Activated T-helper 2 cell treated with anti-CD3 and anti-CD28 coated beads, Interferon-gamma antibody, Interleukin-2, Interleukin-4, amounts not matched to agents 10 μg/mL and 5 μg/mL and 100 μg/mL, durations not matched to agents 14 hours and 24 hours and 36 hours (primary cell): ENCODE data around the gene PPP1R3C. TPM values are rescaled to one million over a fixed set of nuclear protein-coding genes. Genes with fewer than 3 reads are reported as not detected.

Experiments
- DNase-seq: peaks from one replicate; pipeline ENCODE4 v3.0.0; 2021; ENCODE audit warnings: low spot score
- H3K27ac Mint-ChIP-seq: one replicate; pipeline ENCODE4 v1.8.0; 2021; ENCODE audit warnings: mixed read lengths
- H3K27me3 Mint-ChIP-seq: one replicate; pipeline ENCODE4 v1.8.0; 2021; ENCODE audit warnings: low read depth, mixed read lengths
- H3K36me3 Mint-ChIP-seq: one replicate; pipeline ENCODE4 v1.8.0; 2021; ENCODE audit warnings: low read depth, mixed read lengths
- H3K4me1 Mint-ChIP-seq: one replicate; pipeline ENCODE4 v1.8.0; 2021; ENCODE audit warnings: low read depth, mixed read lengths
- H3K4me3 Mint-ChIP-seq: one replicate; pipeline ENCODE4 v1.8.0; 2021; ENCODE audit warnings: low read depth, mild to moderate bottlenecking, moderate library complexity, mixed read lengths
- H3K9me3 Mint-ChIP-seq: one replicate; pipeline ENCODE4 v1.8.0; 2021; ENCODE audit warnings: mixed read lengths
- intact Hi-C: fragments of 100-400 bp; cut with micrococcal nuclease; formaldehyde crosslinking; loops from one replicate; pipeline ENCODE4 v1.15.1; 2023
- total RNA-seq: library from RNA; stranded (reverse); gene quantifications from 2 replicates; pipeline ENCODE4 v1.2.3, GENCODE V29; 2022

Gene PPP1R3C
- total RNA-seq, 1 donor from 2014 or later, result 0.21 TPM

- Mint-ChIP-seq H3K27ac (no peak overlapping the region), H3K4me1 (no peaks in the 10 kb centered on the region), H3K36me3 (no peaks in the 10 kb centered on the region), H3K9me3 (no peaks in the 10 kb centered on the region), H3K27me3 (peaks cover 27% of the 10 kb centered on the region), H3K4me3 (no peak overlapping the region)
- intact Hi-C loops, result no loop called here
- DNase-seq, result no peak
These were observed 8.2 kb downstream of the PPP1R3C start for GRCh38 chr10:91624633-91625032.

GRCh38 chr10:91622601-91623000, 10.3 kb downstream of the PPP1R3C start:
- H3K27me3 Mint-ChIP-seq, result peaks cover 21% of the 10 kb centered on the region
- H3K27ac Mint-ChIP-seq, result no peak overlapping the region
- DNase-seq, result no peak
- intact Hi-C loops, result no loop called here
- no peaks in the 10 kb centered on the region for H3K4me1 Mint-ChIP-seq
- H3K9me3 Mint-ChIP-seq, result no peaks in the 10 kb centered on the region
- no peaks in the 10 kb centered on the region for H3K36me3 Mint-ChIP-seq
- H3K4me3 Mint-ChIP-seq, result no peak overlapping the region

DNA sequence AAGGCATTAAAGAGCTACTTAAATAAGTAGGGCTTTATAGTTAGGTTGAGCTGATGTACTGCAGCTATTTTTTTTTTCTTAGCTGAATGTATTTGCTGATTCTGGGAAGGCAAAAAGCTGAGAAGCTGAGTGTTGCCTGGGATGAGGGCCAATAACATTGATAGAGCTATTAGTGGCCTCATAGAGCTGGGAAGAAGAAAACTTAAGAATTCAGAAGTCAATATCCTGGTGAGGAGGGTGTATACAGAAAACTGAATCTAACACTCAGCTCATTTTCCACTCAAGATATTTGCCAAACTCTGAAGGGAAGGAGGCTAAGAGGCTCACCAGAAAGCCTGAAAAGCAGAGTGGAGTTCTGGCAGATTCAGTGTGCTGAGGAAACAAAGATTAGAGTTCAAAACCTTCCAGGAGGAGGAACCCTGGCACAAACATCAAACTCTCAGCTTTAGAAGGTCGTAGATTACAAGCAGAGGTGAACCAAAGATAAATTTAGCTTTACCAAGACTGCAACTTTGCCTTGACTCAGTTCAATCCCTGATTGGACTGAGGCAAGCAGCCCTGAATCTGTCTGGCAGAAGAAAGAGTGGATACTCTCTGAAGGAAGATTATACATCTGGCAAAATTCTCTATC, 11.3 kb downstream of the PPP1R3C start:
- Mint-ChIP-seq H3K4me1 (no peaks in the 10 kb centered on the region), H3K27ac (no peak overlapping the region), H3K4me3 (no peak overlapping the region), H3K9me3 (no peaks in the 10 kb centered on the region), H3K36me3 (no peaks in the 10 kb centered on the region), H3K27me3 (peaks cover 25% of the 10 kb centered on the region)
- DNase-seq, result no peak
- intact Hi-C loops, result no loop called here

DNA sequence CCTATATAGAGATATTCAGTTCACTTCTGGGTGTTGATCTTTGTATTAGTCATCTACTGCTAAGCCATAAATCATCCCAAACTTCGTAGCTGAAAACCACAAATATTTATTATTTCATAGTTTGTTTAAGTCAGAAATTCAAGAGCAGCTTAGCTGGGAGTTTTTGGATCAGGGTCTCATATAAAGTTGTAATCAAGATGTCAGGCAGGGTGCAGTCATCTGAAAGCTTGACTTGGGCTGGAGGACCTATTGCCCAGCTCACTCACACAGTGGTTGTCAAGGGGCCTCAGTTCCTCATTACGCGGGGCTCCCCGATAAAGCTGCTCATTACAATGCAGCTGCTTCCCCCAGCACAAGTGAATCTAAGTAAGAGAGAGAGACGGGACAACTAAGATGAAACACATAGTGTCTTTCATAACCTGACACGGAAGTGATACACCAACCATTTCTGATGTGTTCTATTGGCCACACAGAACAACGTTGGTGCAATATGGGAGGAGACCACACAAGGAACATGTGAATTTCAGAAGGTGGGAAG, 15.7 kb downstream of the PPP1R3C start:
- peaks cover 13% of the 10 kb centered on the region for H3K27me3 Mint-ChIP-seq
- no peaks in the 10 kb centered on the region for H3K9me3 Mint-ChIP-seq
- intact Hi-C loops, result no loop called here
- no peak overlapping the region for H3K27ac Mint-ChIP-seq
- no peak overlapping the region for H3K4me3 Mint-ChIP-seq
- no peaks in the 10 kb centered on the region for H3K36me3 Mint-ChIP-seq
- DNase-seq, result no peak
- no peaks in the 10 kb centered on the region for H3K4me1 Mint-ChIP-seq

- H3K27ac Mint-ChIP-seq, result no peak overlapping the region
- no peak for DNase-seq
- intact Hi-C loops, result no loop called here
- H3K27me3 Mint-ChIP-seq, result peaks cover 13% of the 10 kb centered on the region
- no peak overlapping the region for H3K4me3 Mint-ChIP-seq
- H3K4me1 Mint-ChIP-seq, result no peaks in the 10 kb centered on the region
- H3K9me3 Mint-ChIP-seq, result no peaks in the 10 kb centered on the region
- no peaks in the 10 kb centered on the region for H3K36me3 Mint-ChIP-seq
These were observed 16.7 kb downstream of the PPP1R3C start for GRCh38 chr10:91616137-91616536.

DNA sequence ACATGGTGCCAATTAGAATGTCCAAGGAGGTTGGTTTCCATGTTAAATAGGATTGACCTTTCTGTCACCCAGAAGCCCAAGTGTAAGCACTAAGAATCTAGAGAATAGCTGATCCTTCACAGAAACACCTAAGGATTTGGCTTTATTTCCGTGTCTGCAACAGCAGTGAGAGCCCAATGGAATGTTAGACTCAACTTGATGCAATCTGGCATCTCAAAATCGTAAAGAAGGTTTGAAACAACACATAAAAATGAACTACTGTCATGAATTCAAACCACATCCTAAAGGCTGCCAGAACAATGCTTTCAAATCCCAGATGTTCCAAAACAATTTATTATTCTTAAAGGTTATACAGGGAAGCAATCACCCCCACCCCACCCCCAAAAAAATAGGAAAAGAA, 18.6 kb downstream of the PPP1R3C start:
- H3K4me3 Mint-ChIP-seq, result no peak overlapping the region
- no peaks in the 10 kb centered on the region for H3K36me3 Mint-ChIP-seq
- no peak overlapping the region for H3K27ac Mint-ChIP-seq
- peaks cover 10% of the 10 kb centered on the region for H3K27me3 Mint-ChIP-seq
- no peak for DNase-seq
- intact Hi-C loops, result no loop called here
- no peaks in the 10 kb centered on the region for H3K9me3 Mint-ChIP-seq
- H3K4me1 Mint-ChIP-seq, result no peaks in the 10 kb centered on the region

DNA sequence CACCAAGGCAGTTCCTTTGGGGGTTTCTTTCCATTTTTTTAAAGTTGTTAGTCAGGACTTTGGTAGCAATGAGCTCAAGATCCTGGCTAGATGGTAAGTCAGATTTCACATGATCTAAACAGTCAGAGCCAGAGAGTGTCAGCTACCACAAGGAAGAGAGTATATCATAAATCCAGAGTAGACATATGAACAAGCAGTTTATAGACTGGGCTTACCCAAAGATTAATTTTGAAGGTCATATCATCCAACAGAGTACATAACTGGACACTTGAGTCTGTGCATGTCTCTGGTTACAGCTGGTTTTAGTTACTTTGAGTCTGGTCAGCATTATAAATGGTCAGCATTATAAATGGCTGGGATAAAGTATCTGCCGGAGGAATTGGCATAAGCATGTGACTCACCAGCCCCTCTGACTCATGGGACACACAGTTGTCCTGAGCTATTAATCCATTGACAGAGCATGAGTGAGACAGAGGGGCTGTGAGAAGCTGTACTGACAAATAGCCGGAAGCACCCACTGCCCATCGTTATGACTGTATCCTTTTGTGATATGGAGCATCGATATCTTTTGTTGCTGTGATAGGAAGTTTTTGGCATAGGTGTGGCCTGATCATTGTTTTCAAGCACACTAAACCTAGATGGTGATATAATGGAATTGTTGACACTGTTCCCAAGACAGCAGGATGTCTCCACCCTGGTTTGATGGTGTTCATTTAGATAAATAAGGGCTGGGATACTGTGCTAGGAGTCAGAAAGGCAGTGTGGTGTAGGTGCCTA, 19.3 kb downstream of the PPP1R3C start:
- no peaks in the 10 kb centered on the region for H3K4me1 Mint-ChIP-seq
- no peak overlapping the region for H3K4me3 Mint-ChIP-seq

DNA sequence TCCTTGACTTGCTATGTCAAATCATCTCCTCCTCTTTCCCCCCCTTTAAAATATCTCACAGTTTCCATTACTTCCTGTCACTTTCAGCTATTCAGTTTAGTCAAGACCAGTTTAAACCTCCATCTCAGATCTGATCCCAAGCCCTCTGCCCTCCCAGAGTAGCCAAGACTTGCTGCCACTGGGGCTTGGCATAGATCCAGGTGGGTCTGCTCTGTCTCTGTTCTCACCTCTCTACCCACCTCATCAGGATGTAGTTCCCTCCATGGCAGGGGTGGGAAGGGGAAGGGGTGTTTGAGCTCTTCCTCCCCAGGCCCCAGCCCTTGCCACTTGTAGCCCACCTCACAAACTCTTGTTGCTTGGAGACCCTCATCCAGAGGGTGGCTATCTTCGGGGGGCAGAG, 22.0 kb downstream of the PPP1R3C start:
- Mint-ChIP-seq H3K9me3 (peaks cover 6% of the 10 kb centered on the region), H3K27ac (no peak overlapping the region), H3K36me3 (no peaks in the 10 kb centered on the region), H3K4me1 (no peaks in the 10 kb centered on the region), H3K4me3 (no peak overlapping the region), H3K27me3 (peaks cover 2% of the 10 kb centered on the region)
- intact Hi-C loops, result no loop called here
- DNase-seq, result no peak

More for the DNA sequence above, 19.3 kb downstream of the PPP1R3C start:
- Mint-ChIP-seq H3K9me3 (no peaks in the 10 kb centered on the region), H3K27ac (no peak overlapping the region), H3K27me3 (peaks cover 10% of the 10 kb centered on the region), H3K36me3 (no peaks in the 10 kb centered on the region)
- intact Hi-C loops, result no loop called here
- DNase-seq, result no peak

GRCh38 chr10:91610444-91610843, 22.4 kb downstream of the PPP1R3C start:
- H3K4me1 Mint-ChIP-seq, result no peaks in the 10 kb centered on the region
- peaks cover 2% of the 10 kb centered on the region for H3K27me3 Mint-ChIP-seq
- H3K9me3 Mint-ChIP-seq, result peaks cover 10% of the 10 kb centered on the region
- no peak overlapping the region for H3K27ac Mint-ChIP-seq
- no peak for DNase-seq
- H3K36me3 Mint-ChIP-seq, result no peaks in the 10 kb centered on the region
- H3K4me3 Mint-ChIP-seq, result no peak overlapping the region
- intact Hi-C loops, result no loop called here

- Mint-ChIP-seq H3K9me3 (peaks cover 12% of the 10 kb centered on the region), H3K36me3 (no peaks in the 10 kb centered on the region), H3K27me3 (peaks cover 2% of the 10 kb centered on the region), H3K27ac (no peak overlapping the region), H3K4me1 (no peaks in the 10 kb centered on the region), H3K4me3 (no peak overlapping the region)
- DNase-seq, result no peak
- intact Hi-C loops, result no loop called here
These were observed 25.0 kb downstream of the PPP1R3C start for GRCh38 chr10:91607646-91608403.

DNA sequence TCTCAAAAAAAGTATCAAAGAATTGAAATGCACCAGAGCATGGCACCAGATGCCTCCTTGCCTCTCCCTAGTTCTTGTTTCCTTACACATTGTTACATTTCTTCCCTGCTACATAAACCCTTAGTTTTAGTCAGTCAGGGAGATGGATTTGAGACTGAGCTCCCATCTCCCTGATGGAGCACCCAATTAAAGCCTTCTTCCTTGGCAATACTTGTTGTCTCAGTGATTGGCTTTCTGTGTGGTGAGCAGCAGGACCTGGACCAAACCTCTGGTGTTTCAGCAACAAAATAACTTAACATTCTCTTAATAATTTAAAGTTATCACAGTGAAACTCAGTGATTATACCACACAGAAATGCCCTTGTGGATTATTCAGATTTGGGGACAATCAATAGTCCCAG, 26.9 kb downstream of the PPP1R3C start:
- Mint-ChIP-seq H3K4me1 (no peaks in the 10 kb centered on the region), H3K4me3 (no peak overlapping the region), H3K27ac (no peak overlapping the region), H3K36me3 (no peaks in the 10 kb centered on the region), H3K27me3 (no peaks in the 10 kb centered on the region), H3K9me3 (peaks cover 12% of the 10 kb centered on the region)
- intact Hi-C loops, result no loop called here
- no peak for DNase-seq

GRCh38 chr10:91604553-91605534, 28.0 kb downstream of the PPP1R3C start:
- Mint-ChIP-seq H3K27ac (no peak overlapping the region), H3K9me3 (peaks cover 12% of the 10 kb centered on the region), H3K27me3 (no peaks in the 10 kb centered on the region), H3K36me3 (no peaks in the 10 kb centered on the region), H3K4me3 (no peak overlapping the region), H3K4me1 (no peaks in the 10 kb centered on the region)
- DNase-seq, result no peak
- intact Hi-C loops, result no loop called here
